Effector CD8-positive, alpha-beta T cell (primary cell): ENCODE results near the gene FOXR1.
"Not testable (repeated sequence)": the region's sequence is repeated elsewhere in the genome, so short reads cannot be mapped to it uniquely, and the experiment has no call there.

Experiments used
- DNase-seq: peaks from one replicate; lab custom pipeline; 2025; lab: John Stamatoyannopoulos, UW

FOXR1 gene

GRCh38 chr11:118947091-118947490 is 24.5 kb upstream of the FOXR1 start:
- no peak for DNase-seq

- no peak for DNase-seq
These were observed 23.6 kb upstream of the FOXR1 start for GRCh38 chr11:118948000-118948399.

GRCh38 chr11:118953265-118953664 is 18.3 kb upstream of the FOXR1 start:
- no peak for DNase-seq

GRCh38 chr11:118953976-118954375 is 17.6 kb upstream of the FOXR1 start:
- not testable (repeated sequence) for DNase-seq

- DNase-seq, result peak; percentile 83
These were observed 15.3 kb upstream of the FOXR1 start, which contains the start of gene UPK2 for GRCh38 chr11:118956094-118956846. UPK2 (plus strand) TSS chr11:118956298; CDS start chr11:118956351, 53 bp downstream.

GRCh38 chr11:118956847-118957469 is 14.6 kb upstream of the FOXR1 start:
- no peak for DNase-seq

- DNase-seq, result no peak
These were observed 14.0 kb upstream of the FOXR1 start for GRCh38 chr11:118957549-118957948.

GRCh38 chr11:118957968-118958367 is 13.6 kb upstream of the FOXR1 start:
- DNase-seq, result no peak

GRCh38 chr11:118958577-118958976 is 13.0 kb upstream of the FOXR1 start:
- DNase-seq, result no peak

- DNase-seq, result no peak
These were observed 10.4 kb upstream of the FOXR1 start for GRCh38 chr11:118961189-118961588.

- no peak for DNase-seq
These were observed 10.0 kb upstream of the FOXR1 start for GRCh38 chr11:118961591-118961990.

- DNase-seq, result not testable (repeated sequence)
These were observed 2.1 kb upstream of the FOXR1 start for GRCh38 chr11:118969508-118969907.

GRCh38 chr11:118973985-118974384 is 2.4 kb downstream of the FOXR1 start:
- no peak for DNase-seq

- no peak for DNase-seq
These were observed 4.5 kb downstream of the FOXR1 start for GRCh38 chr11:118975771-118976709.

GRCh38 chr11:118979434-118979833 is 7.9 kb downstream of the FOXR1 start:
- no peak for DNase-seq

GRCh38 chr11:118980191-118980881 is 8.8 kb downstream of the FOXR1 start:
- DNase-seq, result no peak

- not testable (repeated sequence) for DNase-seq
These were observed 12.8 kb downstream of the FOXR1 start for GRCh38 chr11:118984337-118984736.

- DNase-seq, result no peak
These were observed 13.3 kb downstream of the FOXR1 start for GRCh38 chr11:118984825-118985224.

- no peak for DNase-seq
These were observed 16.7 kb downstream of the FOXR1 start for GRCh38 chr11:118988280-118988679.

GRCh38 chr11:118991486-118992038 is 20.0 kb downstream of the FOXR1 start:
- DNase-seq, result not testable (repeated sequence)

- no peak for DNase-seq
These were observed 25.5 kb downstream of the FOXR1 start for GRCh38 chr11:118996926-118997626.
